ENCODE measurements around the gene TBCC.

Gene TBCC

GRCh38 chr6:42745640-42746462 is at the start of gene TBCC:
Gene TBCC (minus strand): TSS chr6:42746103. CDS start chr6:42746073, 30 bp downstream.
- DNase-seq: peak; percentile 90 to 92

- DNase-seq: no peak
Observed at GRCh38 chr6:42795651-42796050, 49.7 kb upstream of the TBCC start.

GRCh38 chr6:42791706-42792320 is 45.9 kb upstream of the TBCC start:
- no peak for DNase-seq

- no peak for DNase-seq
Observed at GRCh38 chr6:42790549-42791181, 44.8 kb upstream of the TBCC start.

GRCh38 chr6:42788671-42789070 is 42.8 kb upstream of the TBCC start:
- DNase-seq: no peak

GRCh38 chr6:42787063-42787472 is 41.2 kb upstream of the TBCC start:
- DNase-seq: no peak

- DNase-seq: no peak
Observed at GRCh38 chr6:42786525-42786985, 40.7 kb upstream of the TBCC start.

GRCh38 chr6:42784717-42785498 is 39.0 kb upstream of the TBCC start:
- DNase-seq: no peak

GRCh38 chr6:42783876-42784642 is 38.2 kb upstream of the TBCC start:
- DNase-seq: no peak

- DNase-seq: peak; percentile 68 to 75
Observed at GRCh38 chr6:42783177-42783875, 37.4 kb upstream of the TBCC start.

- DNase-seq: peak; percentile 70 to 73
Observed at GRCh38 chr6:42782689-42783176, 36.8 kb upstream of the TBCC start.

- DNase-seq: peak; percentile 78 to 80
Observed at GRCh38 chr6:42781796-42782688, 36.1 kb upstream of the TBCC start, which contains the start of gene BICRAL. Gene BICRAL (plus strand): TSS chr6:42782052. CDS start chr6:42822023, 39,971 bp downstream.

- no peak for DNase-seq
Observed at GRCh38 chr6:42781546-42781795, 35.6 kb upstream of the TBCC start.

- no peak for DNase-seq
Observed at GRCh38 chr6:42779521-42779920, 33.6 kb upstream of the TBCC start.

- no peak for DNase-seq
Observed at GRCh38 chr6:42778122-42778521, 32.2 kb upstream of the TBCC start.

GRCh38 chr6:42777126-42777822 is 31.4 kb upstream of the TBCC start:
- DNase-seq: no peak

GRCh38 chr6:42774821-42775487 is 29.1 kb upstream of the TBCC start:
- peak; percentile 45 to 56 for DNase-seq

GRCh38 chr6:42774201-42774600 is 28.3 kb upstream of the TBCC start:
- DNase-seq: peak; percentile 43 to 52

- DNase-seq: no peak
Observed at GRCh38 chr6:42771741-42772100, 25.8 kb upstream of the TBCC start.

Measured in activated CD4-positive, alpha-beta T cell treated with anti-CD3 and anti-CD28 coated beads, Interleukin-2, amount 50 U/mL, for 48 hours (primary cell).